HEK293T (cell line): ENCODE measurements around the gene RBM10.

Experiments used
- BHLHE40 ChIP-seq: fragments of 450-650 bp; IDR thresholded peaks from 2 replicates; pipeline ENCODE4 v1.6.1; 2016; ENCODE audit warnings: mild to moderate bottlenecking, moderate library complexity, borderline replicate concordance
- FOXK2 ChIP-seq: fragments of 450-650 bp; IDR thresholded peaks from 2 replicates; pipeline ENCODE4 v1.6.1; 2016; ENCODE audit warnings: mild to moderate bottlenecking
- FOXM1 ChIP-seq: fragments of 450-650 bp; IDR thresholded peaks from 2 replicates; pipeline ENCODE4 v1.6.1; 2017; ENCODE audit warnings: mild to moderate bottlenecking, borderline replicate concordance
- LEF1 ChIP-seq: fragments of 450-650 bp; IDR thresholded peaks from 2 replicates; pipeline ENCODE4 v1.6.1; 2017; ENCODE audit warnings: mild to moderate bottlenecking, borderline replicate concordance

- no peak for TF ChIP-seq BHLHE40
- no peak for TF ChIP-seq FOXM1
- no peak for TF ChIP-seq FOXK2
- TF ChIP-seq LEF1, result no peak
Observed at GRCh38 chrX:47181301-47181700, 36.3 kb downstream of the RBM10 start.
